ENCODE data around the gene IBA57.

The IBA57 gene

GRCh38 chr1:228165372-228166169 lies at the start of gene IBA57:
Gene IBA57, plus strand, starts transcription at chr1:228165804. Its CDS starts 13 bp downstream, at chr1:228165817.
- DNase-seq (ENCODE audit: low spot score): peak; percentile 99
- TF ChIP-seq CTCF (IDR thresholded peaks at IDR 0.05; ENCODE audit: borderline replicate concordance, control extremely low read depth, extremely low read depth, insufficient read depth, missing control alignments): peak; percentile 93
- in situ Hi-C loops (cut with MboI; ENCODE audit: low sequenced_read_pairs, unreplicated experiment): no loop called here

DNA sequence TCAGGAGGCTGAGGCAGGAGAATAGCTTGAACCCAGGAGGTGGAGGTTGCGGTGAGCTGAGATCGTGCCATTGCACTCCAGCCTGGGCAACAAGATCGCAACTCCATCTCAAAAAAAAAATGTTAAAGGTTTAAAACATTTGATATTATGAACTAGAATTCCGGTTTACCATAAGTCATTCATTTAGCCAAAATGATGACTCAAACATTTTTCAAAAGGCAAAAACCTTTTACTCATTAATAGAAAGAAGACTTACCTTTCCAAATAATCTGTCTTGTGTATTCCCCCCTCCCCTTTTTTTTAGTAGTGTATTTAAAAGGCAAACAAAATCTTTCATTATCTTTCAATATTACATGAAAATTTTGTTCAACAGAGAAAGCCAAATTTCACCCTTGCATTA lies 48.3 kb upstream of the IBA57 start:
- no peak for DNase-seq (ENCODE audit: low spot score)
- no peak for TF ChIP-seq CTCF (IDR thresholded peaks at IDR 0.05; ENCODE audit: borderline replicate concordance, control extremely low read depth, extremely low read depth, insufficient read depth, missing control alignments)
- in situ Hi-C loops (cut with MboI; ENCODE audit: low sequenced_read_pairs, unreplicated experiment): no loop called here

DNA sequence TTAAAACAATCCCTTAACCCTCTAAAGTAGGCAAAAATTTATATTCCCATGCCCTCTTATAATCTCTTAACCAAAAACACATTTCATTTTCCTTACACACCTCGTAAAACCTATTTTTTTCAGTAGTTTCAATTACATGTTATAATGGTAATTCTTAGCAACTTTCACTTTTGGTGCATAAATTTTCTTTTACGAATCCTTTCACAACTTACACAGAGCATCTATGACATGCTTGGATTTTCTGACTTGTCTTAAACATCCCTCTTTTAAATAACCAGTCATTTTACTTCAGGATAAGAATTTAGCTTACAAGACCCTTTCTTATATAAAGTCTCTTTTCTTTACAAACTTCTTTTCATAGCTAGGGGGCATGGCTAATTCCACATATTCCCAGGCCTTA lies 47.6 kb upstream of the IBA57 start:
- in situ Hi-C loops (cut with MboI; ENCODE audit: low sequenced_read_pairs, unreplicated experiment): no loop called here
- TF ChIP-seq CTCF (IDR thresholded peaks at IDR 0.05; ENCODE audit: borderline replicate concordance, control extremely low read depth, extremely low read depth, insufficient read depth, missing control alignments): no peak
- no peak for DNase-seq (ENCODE audit: low spot score)

DNA sequence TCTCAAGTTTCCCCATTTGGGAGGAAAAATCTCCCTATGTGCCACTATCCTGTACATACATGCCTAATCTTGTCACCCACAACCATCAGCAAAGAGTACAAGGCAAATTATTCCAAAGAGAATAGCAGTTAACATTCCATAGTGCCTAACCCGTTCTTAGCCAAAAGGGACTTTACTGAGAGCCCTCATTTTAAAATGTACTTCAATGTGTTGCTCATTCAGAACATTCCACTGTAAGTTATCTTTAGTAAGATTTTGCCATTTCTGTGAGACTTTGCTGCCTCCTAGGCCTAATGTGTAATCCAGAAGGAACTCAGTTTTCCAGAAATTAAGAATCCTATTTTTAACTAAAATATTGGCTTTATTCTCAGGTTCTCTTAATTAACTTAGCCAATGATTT lies 45.3 kb upstream of the IBA57 start:
- TF ChIP-seq CTCF (IDR thresholded peaks at IDR 0.05; ENCODE audit: borderline replicate concordance, control extremely low read depth, extremely low read depth, insufficient read depth, missing control alignments): no peak
- DNase-seq (ENCODE audit: low spot score): no peak
- in situ Hi-C loops (cut with MboI; ENCODE audit: low sequenced_read_pairs, unreplicated experiment): no loop called here

GRCh38 chr1:228120857-228121489 lies 44.6 kb upstream of the IBA57 start:
- no peak for DNase-seq (ENCODE audit: low spot score)
- TF ChIP-seq CTCF (IDR thresholded peaks at IDR 0.05; ENCODE audit: borderline replicate concordance, control extremely low read depth, extremely low read depth, insufficient read depth, missing control alignments): no peak
- in situ Hi-C loops (cut with MboI; ENCODE audit: low sequenced_read_pairs, unreplicated experiment): no loop called here

- in situ Hi-C loops (cut with MboI; ENCODE audit: low sequenced_read_pairs, unreplicated experiment): no loop called here
- DNase-seq (ENCODE audit: low spot score): no peak
- no peak for TF ChIP-seq CTCF (IDR thresholded peaks at IDR 0.05; ENCODE audit: borderline replicate concordance, control extremely low read depth, extremely low read depth, insufficient read depth, missing control alignments)
Measured at GRCh38 chr1:228122921-228123441, 42.6 kb upstream of the IBA57 start.
